CD4-positive, alpha-beta memory T cell (primary cell): ENCODE results near the gene CTNNA2. TPM values are rescaled to one million over a fixed set of nuclear protein-coding genes. Genes with fewer than 3 reads are reported as not detected.

Experiments used
- CTCF ChIA-PET: fragments of 350-600 bp; sonication (Branson Sonifier 250); formaldehyde crosslinking; loops from one replicate; lab custom pipeline; 2021; ENCODE audit warnings: inconsistent platforms; ENCODE audit not compliant: partially characterized antibody; lab: Charles Lee
- POLR2A ChIA-PET: fragments of 350-600 bp; sonication (Branson Sonifier 250); formaldehyde crosslinking; loops from one replicate; lab custom pipeline; 2021; ENCODE audit not compliant: partially characterized antibody; lab: Charles Lee
- DNase-seq, 5 donors: peaks; one replicate each; pipeline versions ENCODE4 v3.0.0 to v3.0.0-alpha.2; 2020 to 2022; ENCODE audit warnings: mixed read lengths in 1 of 5
- H3K27ac ChIP-seq: one replicate; pipeline ENCODE4 v1.7.0; 2013; ENCODE audit warnings: low read depth, low read length
- H3K27me3 ChIP-seq: 2 replicates; pipeline ENCODE4 v1.7.0; 2013; ENCODE audit warnings: mild to moderate bottlenecking, low read length, moderate library complexity; ENCODE audit not compliant: insufficient read depth
- H3K36me3 ChIP-seq: 2 replicates; pipeline ENCODE4 v1.7.0; 2013; ENCODE audit warnings: mild to moderate bottlenecking, low read length, moderate library complexity; ENCODE audit not compliant: insufficient read depth
- H3K4me1 ChIP-seq: 2 replicates; pipeline ENCODE4 v1.7.0; 2013; ENCODE audit warnings: mild to moderate bottlenecking, low read length, moderate library complexity; ENCODE audit not compliant: insufficient read depth
- H3K4me3 ChIP-seq, 2 donors: one replicate each; pipeline ENCODE4 v1.7.0; 2013; ENCODE audit warnings: low read length in 2 of 2, mild to moderate bottlenecking in 1 of 2
- H3K9me3 ChIP-seq, 2 donors: one replicate each; pipeline ENCODE4 v1.7.0; 2013; ENCODE audit warnings: low read length in 2 of 2, control low read depth in 1 of 2; ENCODE audit not compliant: control insufficient read depth in 1 of 2
- H3K27ac Mint-ChIP-seq, 7 donors: one replicate each; pipeline ENCODE4 v1.8.0; 2020 to 2021; ENCODE audit warnings: mixed read lengths in 7 of 7, mild to moderate bottlenecking in 6 of 7, inconsistent platforms in 3 of 7, moderate library complexity in 3 of 7
- H3K27me3 Mint-ChIP-seq, 2 donors: one replicate each; pipeline ENCODE4 v1.8.0; 2020 to 2021; ENCODE audit warnings: mixed read lengths in 2 of 2
- H3K36me3 Mint-ChIP-seq, 2 donors: one replicate each; pipeline ENCODE4 v1.8.0; 2020 to 2021; ENCODE audit warnings: mixed read lengths in 2 of 2, inconsistent platforms in 1 of 2, mild to moderate bottlenecking in 1 of 2
- H3K4me1 Mint-ChIP-seq, 4 donors: one replicate each; pipeline ENCODE4 v1.8.0; 2020 to 2021; ENCODE audit warnings: mixed read lengths in 4 of 4, mild to moderate bottlenecking in 1 of 4
- H3K4me3 Mint-ChIP-seq, 8 donors: one replicate each; pipeline ENCODE4 v1.8.0; 2020 to 2021; ENCODE audit warnings: mixed read lengths in 8 of 8, mild to moderate bottlenecking in 7 of 8, moderate library complexity in 6 of 8, inconsistent platforms in 3 of 8
- H3K9me3 Mint-ChIP-seq, 8 donors: one replicate each; pipeline ENCODE4 v1.8.0; 2020 to 2021; ENCODE audit warnings: mixed read lengths in 8 of 8, mild to moderate bottlenecking in 5 of 8, inconsistent platforms in 3 of 8, moderate library complexity in 1 of 8
- intact Hi-C: fragments of 100-400 bp; cut with micrococcal nuclease; formaldehyde crosslinking; loops from one replicate; pipeline ENCODE4 v1.15.1; 2023
- polyA plus RNA-seq, 2 donors: library from polyadenylated mRNA; unstranded; fragments of 300-500 nt; fragmentation: Illumina TruSeq; gene quantifications; one replicate each; pipeline ENCODE4 v1.2.3, GENCODE V29; 2021
- total RNA-seq, 2 experiments: library from RNA; stranded (reverse); gene quantifications; one replicate each; pipeline ENCODE4 v1.2.3, GENCODE V29; 2021

CTNNA2 gene
- total and polyA plus RNA-seq, 4 experiments from 2014 or later: not detected

GRCh38 chr2:80002112-80002511, 489.3 kb downstream of the CTNNA2 start:
- H3K4me3 Mint-ChIP-seq: no peak overlapping the region
- CTCF ChIA-PET: no interaction called here
- no peaks in the 10 kb centered on the region for H3K4me1 ChIP-seq
- H3K27me3 ChIP-seq: no peaks in the 10 kb centered on the region
- intact Hi-C loops: no loop called here
- POLR2A ChIA-PET: no interaction called here
- no peaks in the 10 kb centered on the region for H3K9me3 ChIP-seq
- H3K36me3 ChIP-seq: no peaks in the 10 kb centered on the region
- DNase-seq: no peak
- H3K4me1 Mint-ChIP-seq: no peaks in the 10 kb centered on the region
- H3K27ac Mint-ChIP-seq: no peak overlapping the region
- no peaks in the 10 kb centered on the region for H3K36me3 Mint-ChIP-seq
- no peak overlapping the region for H3K27ac ChIP-seq
- peaks cover 0 to 8% (median 4%) of the 10 kb centered on the region in 8 donors for H3K9me3 Mint-ChIP-seq
- H3K27me3 Mint-ChIP-seq: no peaks in the 10 kb centered on the region
- H3K4me3 ChIP-seq: no peak overlapping the region

- Histone ChIP-seq H3K36me3 (no peaks in the 10 kb centered on the region), H3K4me1 (no peaks in the 10 kb centered on the region), H3K4me3 (no peak overlapping the region), H3K27ac (no peak overlapping the region), H3K9me3 (no peaks in the 10 kb centered on the region), H3K27me3 (no peaks in the 10 kb centered on the region)
- H3K4me3 Mint-ChIP-seq: no peak overlapping the region
- no peaks in the 10 kb centered on the region for H3K36me3 Mint-ChIP-seq
- no peaks in the 10 kb centered on the region for H3K27me3 Mint-ChIP-seq
- ChIA-PET CTCF (no interaction called here), POLR2A (no interaction called here)
- DNase-seq: no peak
- no peak overlapping the region for H3K27ac Mint-ChIP-seq
- H3K9me3 Mint-ChIP-seq: peaks cover 0 to 8% (median 4%) of the 10 kb centered on the region in 8 donors
- H3K4me1 Mint-ChIP-seq: no peaks in the 10 kb centered on the region
- intact Hi-C loops: no loop called here
Measured at GRCh38 chr2:80002568-80003157, 489.8 kb downstream of the CTNNA2 start.

- H3K36me3 Mint-ChIP-seq: no peaks in the 10 kb centered on the region
- H3K9me3 ChIP-seq: no peaks in the 10 kb centered on the region
- POLR2A ChIA-PET: no interaction called here
- no peak overlapping the region for H3K4me3 Mint-ChIP-seq
- no peak for DNase-seq
- no peak overlapping the region for H3K27ac Mint-ChIP-seq
- H3K4me1 Mint-ChIP-seq: no peaks in the 10 kb centered on the region
- no peaks in the 10 kb centered on the region for H3K4me1 ChIP-seq
- intact Hi-C loops: no loop called here
- H3K27me3 Mint-ChIP-seq: no peaks in the 10 kb centered on the region
- peaks cover 0 to 5% (median under 1%) of the 10 kb centered on the region in 8 donors for H3K9me3 Mint-ChIP-seq
- H3K36me3 ChIP-seq: no peaks in the 10 kb centered on the region
- H3K27me3 ChIP-seq: no peaks in the 10 kb centered on the region
- no peak overlapping the region for H3K4me3 ChIP-seq
- CTCF ChIA-PET: no interaction called here
- H3K27ac ChIP-seq: no peak overlapping the region
Measured at GRCh38 chr2:80007777-80008503, 495.1 kb downstream of the CTNNA2 start.

- no peak overlapping the region for H3K4me3 Mint-ChIP-seq
- no peak for DNase-seq
- H3K4me1 Mint-ChIP-seq: no peaks in the 10 kb centered on the region
- H3K36me3 Mint-ChIP-seq: no peaks in the 10 kb centered on the region
- H3K9me3 Mint-ChIP-seq: peaks cover 0 to 5% (median 1%) of the 10 kb centered on the region in 8 donors
- Histone ChIP-seq H3K36me3 (no peaks in the 10 kb centered on the region), H3K27ac (no peak overlapping the region), H3K27me3 (no peaks in the 10 kb centered on the region), H3K4me3 (no peak overlapping the region), H3K9me3 (no peaks in the 10 kb centered on the region), H3K4me1 (no peaks in the 10 kb centered on the region)
- no peaks in the 10 kb centered on the region for H3K27me3 Mint-ChIP-seq
- no peak overlapping the region for H3K27ac Mint-ChIP-seq
- ChIA-PET POLR2A (no interaction called here), CTCF (no interaction called here)
- intact Hi-C loops: no loop called here
Measured at GRCh38 chr2:80008596-80008995, 495.7 kb downstream of the CTNNA2 start.

- Histone ChIP-seq H3K27me3 (no peaks in the 10 kb centered on the region), H3K36me3 (no peaks in the 10 kb centered on the region), H3K27ac (no peak overlapping the region), H3K4me1 (no peaks in the 10 kb centered on the region), H3K4me3 (no peak overlapping the region), H3K9me3 (no peaks in the 10 kb centered on the region)
- no peak for DNase-seq
- POLR2A ChIA-PET: no interaction called here
- Mint-ChIP-seq H3K4me1 (no peaks in the 10 kb centered on the region), H3K9me3 (peaks cover 0 to 5% (median 1%) of the 10 kb centered on the region in 8 donors), H3K27me3 (no peaks in the 10 kb centered on the region), H3K4me3 (no peak overlapping the region), H3K36me3 (no peaks in the 10 kb centered on the region), H3K27ac (no peak overlapping the region)
- intact Hi-C loops: no loop called here
- CTCF ChIA-PET: no interaction called here
Measured at GRCh38 chr2:80009211-80009610, 496.4 kb downstream of the CTNNA2 start.

GRCh38 chr2:80012061-80012460, 499.2 kb downstream of the CTNNA2 start:
- H3K27me3 ChIP-seq: no peaks in the 10 kb centered on the region
- Mint-ChIP-seq H3K27ac (no peak overlapping the region), H3K4me3 (no peak overlapping the region), H3K9me3 (peaks cover 0 to 5% (median under 1%) of the 10 kb centered on the region in 8 donors), H3K36me3 (no peaks in the 10 kb centered on the region), H3K27me3 (no peaks in the 10 kb centered on the region), H3K4me1 (no peaks in the 10 kb centered on the region)
- intact Hi-C loops: no loop called here
- DNase-seq: no peak
- no peaks in the 10 kb centered on the region for H3K9me3 ChIP-seq
- no peaks in the 10 kb centered on the region for H3K36me3 ChIP-seq
- H3K4me3 ChIP-seq: no peak overlapping the region
- no peaks in the 10 kb centered on the region for H3K4me1 ChIP-seq
- ChIA-PET CTCF (interaction anchor here (0.9 kb wide), 1 partner anchor 10 kb away, joined by 3 read pairs; no protein-coding TSS in a partner anchor), POLR2A (no interaction called here)
- no peak overlapping the region for H3K27ac ChIP-seq

GRCh38 chr2:80014637-80015036, 501.8 kb downstream of the CTNNA2 start:
- ChIA-PET CTCF (no interaction called here), POLR2A (no interaction called here)
- H3K27me3 ChIP-seq: no peaks in the 10 kb centered on the region
- no peak overlapping the region for H3K27ac Mint-ChIP-seq
- intact Hi-C loops: no loop called here
- H3K4me1 ChIP-seq: no peaks in the 10 kb centered on the region
- no peaks in the 10 kb centered on the region for H3K36me3 Mint-ChIP-seq
- H3K9me3 Mint-ChIP-seq: peaks cover 0 to 3% (median 0%) of the 10 kb centered on the region in 8 donors
- no peak overlapping the region for H3K4me3 Mint-ChIP-seq
- H3K4me1 Mint-ChIP-seq: no peaks in the 10 kb centered on the region
- H3K36me3 ChIP-seq: no peaks in the 10 kb centered on the region
- H3K4me3 ChIP-seq: no peak overlapping the region
- no peaks in the 10 kb centered on the region for H3K27me3 Mint-ChIP-seq
- no peak for DNase-seq
- no peaks in the 10 kb centered on the region for H3K9me3 ChIP-seq
- no peak overlapping the region for H3K27ac ChIP-seq
